Activated CD8-positive, alpha-beta T cell treated with anti-CD3 and anti-CD28 coated beads, Interleukin-2, amount 10 ng/mL, durations not matched to agents 7 days and 5 days (primary cell): ENCODE results near the gene TECPR1. TPM values are rescaled to one million over a fixed set of nuclear protein-coding genes. Genes with fewer than 3 reads are reported as not detected.
A peak's percentile ranks its signal among the peaks of the same experiment; 100 is the strongest.

ENCODE experiments used
- ATAC-seq: fragments of 150-1000 bp; cut with Tn5 transposase; one replicate; pipeline ENCODE4 v1.10.0; 2021; ENCODE audit warnings: moderate library complexity
- CTCF ChIA-PET: fragments of 350-600 bp; sonication (Branson Sonifier 250); formaldehyde crosslinking; loops from one replicate; lab custom pipeline; 2021; ENCODE audit warnings: antibody characterized with exemption; lab: Charles Lee
- POLR2A ChIA-PET: fragments of 350-600 bp; sonication (Branson Sonifier 250); formaldehyde crosslinking; loops from one replicate; lab custom pipeline; 2021; ENCODE audit warnings: antibody characterized with exemption; lab: Charles Lee
- DNase-seq: peaks from one replicate; pipeline ENCODE4 v3.0.0-alpha.2; 2020
- H3K27ac Mint-ChIP-seq: one replicate; pipeline ENCODE4 v1.8.0; 2021; ENCODE audit warnings: mild to moderate bottlenecking, mixed read lengths
- H3K27me3 Mint-ChIP-seq: one replicate; pipeline ENCODE4 v1.8.0; 2021; ENCODE audit warnings: low read depth, mixed read lengths
- H3K36me3 Mint-ChIP-seq: one replicate; pipeline ENCODE4 v1.8.0; 2021; ENCODE audit warnings: low read depth, mixed read lengths
- H3K4me1 Mint-ChIP-seq: one replicate; pipeline ENCODE4 v1.8.0; 2021; ENCODE audit warnings: low read depth, mixed read lengths
- H3K4me3 Mint-ChIP-seq: one replicate; pipeline ENCODE4 v1.8.0; 2021; ENCODE audit warnings: mild to moderate bottlenecking, mixed read lengths
- H3K9me3 Mint-ChIP-seq: one replicate; pipeline ENCODE4 v1.8.0; 2022; ENCODE audit warnings: mixed read lengths; ENCODE audit not compliant: insufficient read depth
- total RNA-seq, 2 experiments: library from RNA; stranded (reverse); gene quantifications; one replicate each; pipeline ENCODE4 v1.2.3, GENCODE V29; 2021

TECPR1 gene
- total RNA-seq, 2 experiments from 2014 or later: 49.3 to 55.9 TPM

DNA sequence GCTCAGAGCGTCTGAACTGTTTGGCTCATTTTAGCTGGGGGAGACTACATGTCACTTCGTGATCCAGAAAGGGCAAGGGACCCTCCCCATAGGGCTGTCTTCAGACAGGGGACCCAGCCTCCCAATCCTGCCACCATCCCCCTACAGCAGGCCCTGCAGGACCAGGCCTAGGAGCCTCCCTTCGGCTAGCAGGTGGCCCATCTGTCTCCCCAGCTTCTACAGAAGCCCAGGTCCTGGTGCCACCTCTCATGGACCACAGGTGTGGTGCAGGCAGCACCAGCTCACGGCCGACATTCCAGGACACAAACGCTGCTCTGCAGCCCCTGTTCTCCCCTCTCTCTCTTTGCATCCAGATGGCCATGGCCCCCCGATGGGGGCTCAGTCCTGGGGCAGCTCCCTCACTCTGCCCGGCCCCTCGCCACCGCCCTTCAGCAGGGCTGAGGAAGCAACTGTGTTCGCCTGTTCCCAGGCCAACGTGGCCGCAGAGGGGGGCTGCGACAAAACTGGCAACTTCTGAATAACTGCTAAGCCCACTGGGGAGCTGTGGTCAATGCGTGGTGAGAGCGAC is 10.3 kb downstream of the TECPR1 start:
- no peak for DNase-seq
- ChIA-PET CTCF (no interaction called here), POLR2A (no interaction called here)

DNA sequence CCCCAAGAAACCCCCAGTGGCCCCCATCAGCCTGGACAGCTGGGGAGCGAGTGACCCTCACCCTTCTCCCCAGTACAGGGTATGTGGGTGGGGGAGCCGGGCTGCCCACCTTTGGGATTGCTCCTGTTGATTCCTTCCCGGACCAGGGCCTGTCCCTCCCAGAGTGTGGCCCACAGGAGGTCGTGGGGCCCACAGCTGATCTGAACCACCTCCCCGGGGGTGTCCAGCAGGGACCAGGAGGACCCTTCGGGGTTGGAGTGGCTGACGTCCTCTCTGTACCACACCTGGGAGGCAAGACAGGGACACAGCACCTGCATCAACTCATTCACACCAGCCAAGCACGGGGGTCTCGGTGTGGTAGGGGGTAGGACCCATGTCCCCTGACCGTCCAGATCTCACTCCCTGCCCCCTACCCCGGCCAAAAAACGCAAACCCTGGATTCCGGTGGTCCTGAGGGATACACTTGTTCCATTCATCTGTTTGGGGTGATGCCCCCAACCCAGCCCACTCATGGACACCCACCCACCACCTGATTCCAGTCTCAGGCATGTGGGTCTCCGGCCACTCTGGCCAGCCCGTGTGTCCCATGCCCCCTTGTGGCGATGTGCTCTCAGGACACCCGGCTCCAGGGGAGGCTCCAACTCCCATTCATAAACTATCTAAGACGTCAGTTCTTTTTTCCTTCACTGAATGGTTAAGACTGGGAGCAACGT is 10.9 kb downstream of the TECPR1 start:
- CTCF ChIA-PET: no interaction called here
- no peak overlapping the region for H3K27ac Mint-ChIP-seq

More for the DNA sequence above, 10.3 kb downstream of the TECPR1 start:
- Mint-ChIP-seq H3K4me3 (no peak overlapping the region), H3K27me3 (no peaks in the 10 kb centered on the region), H3K36me3 (peaks cover 12% of the 10 kb centered on the region), H3K9me3 (no peaks in the 10 kb centered on the region), H3K27ac (no peak overlapping the region), H3K4me1 (peaks cover 3% of the 10 kb centered on the region)
- ATAC-seq: peak; percentile 27

DNA sequence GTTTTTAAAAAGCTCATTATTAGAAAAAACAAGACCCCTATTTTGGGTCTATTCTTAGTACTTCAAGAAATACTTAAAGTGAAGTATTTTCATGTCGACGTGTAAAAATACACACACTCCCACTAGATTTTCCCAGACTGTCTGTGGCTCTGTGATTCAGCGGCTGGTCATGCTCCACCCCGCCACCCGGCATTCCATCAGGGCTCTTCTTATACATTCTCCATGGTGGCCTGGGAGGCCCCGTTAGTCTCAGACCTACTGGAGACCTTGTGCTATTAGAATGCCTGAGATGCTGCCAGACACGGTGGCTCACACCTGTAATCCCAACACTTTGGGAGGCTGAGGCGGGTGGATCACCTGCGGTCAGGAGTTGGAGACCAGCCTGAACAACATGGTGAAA is 13.1 kb downstream of the TECPR1 start:
- CTCF ChIA-PET: interaction anchor here (1.0 to 1.4 kb wide), 2 partner anchors 12 to 218 kb away, joined by 4 read pairs; no protein-coding TSS in a partner anchor
- DNase-seq (no peak), ATAC-seq (no peak)
- H3K27me3 Mint-ChIP-seq: no peaks in the 10 kb centered on the region
- peaks cover 10% of the 10 kb centered on the region for H3K36me3 Mint-ChIP-seq
- no peaks in the 10 kb centered on the region for H3K9me3 Mint-ChIP-seq
- H3K27ac Mint-ChIP-seq: no peak overlapping the region
- H3K4me3 Mint-ChIP-seq: no peak overlapping the region
- no peaks in the 10 kb centered on the region for H3K4me1 Mint-ChIP-seq
- POLR2A ChIA-PET: no interaction called here

More for the DNA sequence above, 10.9 kb downstream of the TECPR1 start:
- Mint-ChIP-seq H3K27me3 (no peaks in the 10 kb centered on the region), H3K4me1 (peaks cover 3% of the 10 kb centered on the region), H3K4me3 (no peak overlapping the region), H3K9me3 (no peaks in the 10 kb centered on the region), H3K36me3 (peaks cover 12% of the 10 kb centered on the region)
- POLR2A ChIA-PET: no interaction called here
- peak; percentile 38 for DNase-seq
- ATAC-seq: peak; percentile 40

DNA sequence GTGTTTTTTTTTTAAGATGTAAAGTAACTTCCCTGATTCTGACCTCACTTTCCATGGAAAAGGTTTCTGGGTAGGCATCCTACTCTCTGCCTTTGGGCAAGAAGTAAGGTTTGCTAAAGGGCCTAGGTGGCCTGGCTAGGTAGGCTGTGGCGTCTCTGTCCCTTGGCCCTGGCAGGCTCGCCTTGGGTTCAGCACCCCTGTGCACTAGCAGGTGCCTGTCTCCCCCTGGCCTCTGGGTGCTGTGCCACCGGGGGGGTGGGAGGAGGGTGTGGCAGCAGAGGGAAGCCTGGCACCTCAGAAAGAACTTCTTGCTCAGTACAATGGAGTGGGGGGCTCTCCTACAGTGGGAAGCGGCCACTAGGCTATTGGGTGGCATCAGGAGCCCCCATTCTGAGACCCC is 14.0 kb downstream of the TECPR1 start:
- peaks cover 10% of the 10 kb centered on the region for H3K36me3 Mint-ChIP-seq
- DNase-seq (no peak), ATAC-seq (no peak)
- H3K9me3 Mint-ChIP-seq: no peaks in the 10 kb centered on the region
- no peaks in the 10 kb centered on the region for H3K4me1 Mint-ChIP-seq
- ChIA-PET POLR2A (no interaction called here), CTCF (interaction anchor here (1.4 kb wide), 1 partner anchor 13 kb away, joined by 4 read pairs; no protein-coding TSS in a partner anchor)
- no peak overlapping the region for H3K27ac Mint-ChIP-seq
- H3K27me3 Mint-ChIP-seq: no peaks in the 10 kb centered on the region
- H3K4me3 Mint-ChIP-seq: no peak overlapping the region

DNA sequence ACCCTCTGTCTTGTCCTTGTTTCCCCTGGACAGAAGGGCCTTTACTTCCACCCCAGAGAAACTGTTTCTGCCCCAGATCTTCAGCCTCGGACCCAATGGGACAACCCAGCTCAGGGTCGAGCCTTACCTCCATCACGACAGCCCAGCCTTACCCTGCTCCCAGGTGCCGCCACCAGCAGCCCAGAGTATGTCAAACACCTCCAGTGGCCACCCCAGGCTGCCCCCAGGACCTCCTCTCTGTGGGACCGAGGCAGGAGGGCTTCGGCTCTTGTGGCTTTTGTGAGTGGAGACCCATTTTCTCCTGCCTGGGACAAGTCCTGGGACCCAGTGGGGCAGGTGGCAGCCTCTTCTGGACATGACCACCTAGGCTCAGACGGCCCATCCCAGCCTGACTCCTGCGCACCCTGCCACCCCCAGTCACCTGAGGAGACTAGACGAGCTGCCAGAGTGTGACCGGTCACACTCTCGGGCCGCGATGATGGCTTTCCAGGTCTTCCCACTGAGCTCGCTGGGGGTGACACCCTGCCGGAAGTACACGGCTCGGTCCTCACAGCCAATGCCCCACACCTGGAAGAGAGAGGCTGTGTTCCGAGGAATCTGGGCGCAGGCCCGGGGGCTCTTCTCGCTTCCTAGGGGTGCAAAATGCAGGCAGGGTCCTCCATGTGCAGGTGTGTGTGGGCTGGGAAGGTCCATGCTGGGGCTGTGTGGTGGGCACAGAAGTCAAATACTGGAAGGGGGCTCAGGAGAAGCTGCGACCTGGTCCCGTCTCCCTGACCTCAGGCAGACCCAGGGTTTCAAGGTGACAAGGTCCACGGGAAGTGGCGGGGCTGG is 15.5 kb downstream of the TECPR1 start:
- DNase-seq: no peak
- Mint-ChIP-seq H3K36me3 (peaks cover 10% of the 10 kb centered on the region), H3K27ac (no peak overlapping the region), H3K4me3 (no peak overlapping the region), H3K27me3 (no peaks in the 10 kb centered on the region), H3K4me1 (no peaks in the 10 kb centered on the region), H3K9me3 (no peaks in the 10 kb centered on the region)
- CTCF ChIA-PET: no interaction called here
- POLR2A ChIA-PET: no interaction called here
- no peak for ATAC-seq

DNA sequence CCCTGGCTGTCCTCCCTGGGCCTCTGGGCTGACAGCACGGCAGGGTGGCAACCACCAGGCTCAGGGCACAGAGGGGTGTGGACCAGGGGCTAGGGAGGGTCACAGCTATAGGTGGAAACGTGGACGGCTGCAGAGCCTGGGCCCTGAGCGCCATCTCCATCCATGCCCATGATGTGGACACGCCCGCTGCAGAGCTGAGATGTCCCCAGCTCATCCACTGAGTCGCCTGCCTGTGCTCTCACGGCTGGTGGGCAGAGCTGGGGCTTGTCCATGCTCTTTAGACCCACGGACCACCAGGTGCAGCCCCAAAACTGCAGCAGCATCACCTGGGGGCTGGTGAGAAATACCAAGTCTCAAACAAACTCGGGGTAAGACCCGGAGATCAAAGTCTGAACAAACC is 16.1 kb downstream of the TECPR1 start:
- no peak overlapping the region for H3K27ac Mint-ChIP-seq
- no peak for DNase-seq
- peaks cover 4% of the 10 kb centered on the region for H3K36me3 Mint-ChIP-seq
- no peaks in the 10 kb centered on the region for H3K9me3 Mint-ChIP-seq
- ChIA-PET CTCF (no interaction called here), POLR2A (no interaction called here)
- no peak overlapping the region for H3K4me3 Mint-ChIP-seq
- ATAC-seq: no peak
- no peaks in the 10 kb centered on the region for H3K27me3 Mint-ChIP-seq
- no peaks in the 10 kb centered on the region for H3K4me1 Mint-ChIP-seq

DNA sequence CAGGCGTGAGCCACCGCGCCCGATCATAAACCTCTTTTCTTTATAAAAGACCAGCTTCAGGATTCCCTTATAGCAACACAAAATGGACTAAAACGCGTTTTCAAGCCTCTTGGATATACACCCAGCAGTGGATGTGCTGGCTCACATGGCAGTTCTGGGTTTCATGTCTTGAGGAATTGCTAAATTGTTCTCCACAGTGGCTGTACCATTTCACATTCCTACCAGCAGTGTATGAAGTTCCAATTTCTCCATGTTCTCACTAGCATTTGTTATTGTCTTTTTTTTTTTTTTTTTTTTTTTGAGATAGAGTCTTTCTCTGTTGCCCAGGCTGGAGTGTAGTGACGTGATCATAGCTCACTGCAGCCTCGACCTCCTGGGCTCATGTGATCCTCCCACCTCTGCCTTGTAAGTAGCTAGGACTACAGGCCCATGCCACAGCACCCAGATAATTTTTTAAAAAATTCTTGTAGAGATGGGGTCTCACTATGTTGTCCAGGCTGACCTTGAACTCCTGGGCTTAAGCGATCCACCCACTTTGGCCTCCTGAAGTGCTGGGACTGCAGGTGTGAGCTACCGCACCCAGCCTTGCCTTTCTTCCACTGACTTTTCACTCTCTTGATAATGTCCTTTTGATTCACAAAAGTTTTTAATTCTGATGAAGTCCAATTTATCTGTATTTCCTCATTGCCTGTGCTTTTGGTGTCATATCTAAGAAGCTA is 17.4 kb downstream of the TECPR1 start:
- ChIA-PET CTCF (no interaction called here), POLR2A (interaction anchor here (0.6 kb wide), 2 partner anchors 12 to 34 kb away, joined by 3 read pairs; no protein-coding TSS in a partner anchor)
- Mint-ChIP-seq H3K4me3 (no peak overlapping the region), H3K27ac (no peak overlapping the region), H3K36me3 (peaks cover 4% of the 10 kb centered on the region), H3K27me3 (no peaks in the 10 kb centered on the region), H3K9me3 (no peaks in the 10 kb centered on the region), H3K4me1 (no peaks in the 10 kb centered on the region)
- DNase-seq (no peak), ATAC-seq (no peak)

DNA sequence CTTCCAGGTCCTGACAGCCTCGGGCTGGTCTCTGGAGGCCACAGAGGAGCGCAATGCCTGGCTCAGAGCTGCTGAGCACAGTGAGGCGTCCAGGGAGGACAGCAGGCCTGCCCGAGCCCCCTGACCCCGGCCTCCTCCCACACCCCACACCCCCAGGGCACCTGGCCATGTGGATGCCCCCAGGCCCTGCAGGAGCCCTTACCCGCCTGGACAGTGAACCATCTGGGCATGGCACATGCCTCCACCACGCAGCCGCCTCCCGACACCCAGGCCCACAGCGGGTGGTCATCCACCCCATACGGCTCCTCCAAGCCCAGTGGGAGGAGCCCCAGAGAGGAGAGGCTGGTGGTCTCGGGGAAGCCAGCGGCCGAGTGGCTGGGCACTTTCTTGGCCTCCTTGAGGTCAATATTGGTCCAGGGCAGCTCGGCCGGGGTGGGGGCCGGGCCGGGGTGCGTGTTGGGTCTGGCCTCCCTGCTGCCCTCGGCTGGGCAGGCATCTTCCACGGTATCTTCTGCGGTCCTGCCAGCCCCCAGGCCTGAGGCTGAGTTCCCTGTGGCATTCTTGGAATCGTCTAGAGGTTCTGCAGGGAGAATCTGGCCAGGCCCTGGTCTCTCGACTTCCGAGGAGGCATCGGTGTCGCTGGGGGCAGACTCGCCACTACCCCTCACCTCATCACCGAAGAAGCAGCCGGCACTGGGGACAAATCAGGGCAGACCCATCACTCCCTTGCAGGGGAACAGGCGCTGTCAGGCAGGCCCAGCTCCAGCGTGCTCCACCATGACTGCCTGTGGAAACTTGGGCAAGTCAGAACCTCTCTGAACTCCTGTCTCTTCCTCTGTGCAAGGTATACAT is 18.6 kb downstream of the TECPR1 start:
- ChIA-PET CTCF (no interaction called here), POLR2A (no interaction called here)

DNA sequence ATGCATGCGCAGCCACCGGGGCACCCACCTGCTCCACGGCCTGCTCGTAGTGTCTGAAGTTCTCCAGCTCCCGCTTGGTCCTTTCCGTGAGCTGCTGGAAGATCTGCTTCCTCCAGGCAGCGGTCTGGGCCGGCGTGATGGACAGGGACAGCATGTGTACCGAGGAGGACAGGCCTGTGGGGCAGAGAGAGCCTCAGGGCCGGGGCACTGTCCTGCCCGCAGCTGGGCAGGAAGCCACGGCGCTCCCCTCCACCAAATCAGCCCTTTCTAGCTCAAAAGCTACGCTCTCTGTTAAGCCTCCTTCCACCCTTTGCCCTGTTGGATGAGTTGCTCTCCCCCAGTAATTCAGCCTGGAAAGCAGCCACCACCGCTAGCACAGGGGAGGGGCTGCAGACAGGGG is 19.2 kb downstream of the TECPR1 start:
- no peaks in the 10 kb centered on the region for H3K9me3 Mint-ChIP-seq
- DNase-seq (no peak), ATAC-seq (no peak)
- H3K36me3 Mint-ChIP-seq: peaks cover 7% of the 10 kb centered on the region
- no peaks in the 10 kb centered on the region for H3K4me1 Mint-ChIP-seq
- H3K27me3 Mint-ChIP-seq: no peaks in the 10 kb centered on the region
- no peak overlapping the region for H3K4me3 Mint-ChIP-seq
- H3K27ac Mint-ChIP-seq: no peak overlapping the region
- ChIA-PET POLR2A (no interaction called here), CTCF (no interaction called here)

More for the DNA sequence above, 18.6 kb downstream of the TECPR1 start:
- H3K4me1 Mint-ChIP-seq: no peaks in the 10 kb centered on the region
- DNase-seq: no peak
- no peak for ATAC-seq
- H3K27me3 Mint-ChIP-seq: no peaks in the 10 kb centered on the region
- H3K36me3 Mint-ChIP-seq: peaks cover 3% of the 10 kb centered on the region
- no peaks in the 10 kb centered on the region for H3K9me3 Mint-ChIP-seq
- H3K4me3 Mint-ChIP-seq: no peak overlapping the region
- H3K27ac Mint-ChIP-seq: no peak overlapping the region

DNA sequence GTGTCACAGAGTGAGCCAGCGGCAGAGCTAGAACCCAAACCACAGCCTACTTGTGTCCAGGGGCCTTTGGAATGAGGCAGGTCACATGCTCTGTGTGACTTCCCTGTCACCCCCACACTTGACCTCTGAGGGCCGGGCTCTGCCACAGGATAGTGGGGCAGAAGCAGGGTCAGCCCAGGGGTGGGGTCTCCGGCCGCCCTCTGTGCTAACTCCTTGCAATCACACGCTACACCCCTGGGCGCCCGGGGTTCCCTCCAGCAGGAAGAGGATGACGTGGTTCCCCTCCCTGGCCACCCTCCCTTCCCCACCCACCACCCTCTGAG is 19.8 kb downstream of the TECPR1 start:
- no peak for ATAC-seq
- no peaks in the 10 kb centered on the region for H3K9me3 Mint-ChIP-seq
- CTCF ChIA-PET: no interaction called here
- no peak for DNase-seq
- peaks cover 7% of the 10 kb centered on the region for H3K36me3 Mint-ChIP-seq
- H3K27me3 Mint-ChIP-seq: no peaks in the 10 kb centered on the region
- H3K4me3 Mint-ChIP-seq: no peak overlapping the region
- H3K27ac Mint-ChIP-seq: no peak overlapping the region
- no peaks in the 10 kb centered on the region for H3K4me1 Mint-ChIP-seq
- POLR2A ChIA-PET: no interaction called here
